ENCODE results near the gene CORO2B. TPM values are rescaled to one million over a fixed set of nuclear protein-coding genes. Genes with fewer than 3 reads are reported as not detected.

CORO2B gene
- total RNA-seq, 4 donors from 2014 or later = 0.70 to 9.1 (median 1.7) TPM

DNA sequence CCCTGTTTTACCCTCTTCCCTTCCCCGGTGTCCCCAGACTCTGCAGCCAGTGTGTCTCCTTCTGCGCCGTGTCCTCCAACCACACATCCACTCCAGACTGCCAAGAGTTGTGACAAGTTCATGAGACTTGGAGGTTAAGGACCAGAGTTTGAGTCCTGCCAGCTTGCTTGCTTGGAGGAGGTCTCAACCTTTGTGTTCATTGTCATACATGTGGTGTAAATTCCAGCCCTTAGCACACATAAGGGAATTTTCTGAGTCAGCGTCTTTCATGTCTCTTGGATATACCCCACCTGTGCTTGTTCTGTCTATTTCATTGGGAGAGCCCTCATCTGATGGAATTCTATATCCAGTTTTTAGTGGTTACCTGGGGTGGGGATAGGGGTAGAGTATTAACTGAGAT, 13.3 kb downstream of the CORO2B start:
- Histone ChIP-seq H3K36me3 (no peaks in the 10 kb centered on the region), H3K27ac (no peak overlapping the region), H3K27me3 (no peaks in the 10 kb centered on the region), H3K4me1 (no peaks in the 10 kb centered on the region), H3K4me3 (no peak overlapping the region), H3K9me3 (no peaks in the 10 kb centered on the region)
- DNase-seq = peak in 1 of 3 donors; percentile 15
- TF ChIP-seq POLR2A (IDR thresholded peaks at IDR 0.05) = no peak
- TF ChIP-seq, protein P1, sequence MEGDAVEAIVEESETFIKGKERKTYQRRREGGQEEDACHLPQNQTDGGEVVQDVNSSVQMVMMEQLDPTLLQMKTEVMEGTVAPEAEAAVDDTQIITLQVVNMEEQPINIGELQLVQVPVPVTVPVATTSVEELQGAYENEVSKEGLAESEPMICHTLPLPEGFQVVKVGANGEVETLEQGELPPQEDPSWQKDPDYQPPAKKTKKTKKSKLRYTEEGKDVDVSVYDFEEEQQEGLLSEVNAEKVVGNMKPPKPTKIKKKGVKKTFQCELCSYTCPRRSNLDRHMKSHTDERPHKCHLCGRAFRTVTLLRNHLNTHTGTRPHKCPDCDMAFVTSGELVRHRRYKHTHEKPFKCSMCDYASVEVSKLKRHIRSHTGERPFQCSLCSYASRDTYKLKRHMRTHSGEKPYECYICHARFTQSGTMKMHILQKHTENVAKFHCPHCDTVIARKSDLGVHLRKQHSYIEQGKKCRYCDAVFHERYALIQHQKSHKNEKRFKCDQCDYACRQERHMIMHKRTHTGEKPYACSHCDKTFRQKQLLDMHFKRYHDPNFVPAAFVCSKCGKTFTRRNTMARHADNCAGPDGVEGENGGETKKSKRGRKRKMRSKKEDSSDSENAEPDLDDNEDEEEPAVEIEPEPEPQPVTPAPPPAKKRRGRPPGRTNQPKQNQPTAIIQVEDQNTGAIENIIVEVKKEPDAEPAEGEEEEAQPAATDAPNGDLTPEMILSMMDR (IDR thresholded peaks at IDR 0.05) = no peak

DNA sequence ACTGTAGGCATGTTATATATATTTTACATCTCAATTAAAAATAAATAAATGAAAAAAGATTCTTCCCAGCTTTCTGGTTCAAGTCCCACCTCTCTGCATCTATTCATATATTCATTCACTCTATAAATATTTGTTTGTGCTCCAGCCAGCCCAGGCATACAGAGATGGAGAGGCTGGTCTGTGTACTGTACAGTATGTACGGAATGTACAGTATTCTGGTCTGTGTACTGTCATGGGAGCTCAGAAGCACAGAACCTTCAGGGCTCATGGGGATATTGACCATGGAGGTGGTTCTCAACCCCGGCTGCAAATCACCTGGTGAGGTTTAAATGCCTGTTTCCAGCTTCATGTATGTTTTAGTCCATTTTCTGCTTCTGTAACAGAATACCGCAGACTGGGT, 13.8 kb downstream of the CORO2B start:
- H3K36me3 ChIP-seq = no peaks in the 10 kb centered on the region

DNA sequence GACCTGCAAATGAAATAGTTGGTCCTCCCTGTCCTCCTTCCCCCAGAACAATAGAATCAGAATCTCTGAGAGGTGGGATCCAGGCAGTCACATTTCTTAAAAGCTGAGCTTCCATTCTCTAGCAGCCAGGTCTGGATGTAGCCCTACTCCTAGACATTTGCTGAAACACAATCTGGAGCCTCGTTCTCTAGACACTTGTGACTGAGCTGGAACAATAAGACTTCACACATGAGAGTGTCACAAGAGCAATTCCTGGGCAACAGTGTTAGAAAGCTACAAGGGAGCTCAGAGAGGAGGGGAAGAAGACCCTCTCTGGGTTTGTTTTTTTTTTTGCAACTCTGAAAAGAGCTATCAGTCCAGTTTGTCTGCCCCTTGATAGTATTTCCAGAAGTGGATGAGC, 14.5 kb downstream of the CORO2B start:
- Histone ChIP-seq H3K4me1 (no peaks in the 10 kb centered on the region), H3K4me3 (no peak overlapping the region), H3K9me3 (no peaks in the 10 kb centered on the region), H3K27ac (no peak overlapping the region), H3K27me3 (no peaks in the 10 kb centered on the region), H3K36me3 (no peaks in the 10 kb centered on the region)
- TF ChIP-seq POLR2A (IDR thresholded peaks at IDR 0.05) = no peak
- TF ChIP-seq, protein P1 (IDR thresholded peaks at IDR 0.05) = no peak
- no peak for DNase-seq

More for the DNA sequence above, 13.8 kb downstream of the CORO2B start:
- no peaks in the 10 kb centered on the region for H3K27me3 ChIP-seq
- no peak for TF ChIP-seq POLR2A (IDR thresholded peaks at IDR 0.05)
- H3K27ac ChIP-seq = no peak overlapping the region
- peak in 1 of 3 donors; percentile 5 for DNase-seq
- H3K4me1 ChIP-seq = no peaks in the 10 kb centered on the region
- H3K4me3 ChIP-seq = no peak overlapping the region
- no peaks in the 10 kb centered on the region for H3K9me3 ChIP-seq

DNA sequence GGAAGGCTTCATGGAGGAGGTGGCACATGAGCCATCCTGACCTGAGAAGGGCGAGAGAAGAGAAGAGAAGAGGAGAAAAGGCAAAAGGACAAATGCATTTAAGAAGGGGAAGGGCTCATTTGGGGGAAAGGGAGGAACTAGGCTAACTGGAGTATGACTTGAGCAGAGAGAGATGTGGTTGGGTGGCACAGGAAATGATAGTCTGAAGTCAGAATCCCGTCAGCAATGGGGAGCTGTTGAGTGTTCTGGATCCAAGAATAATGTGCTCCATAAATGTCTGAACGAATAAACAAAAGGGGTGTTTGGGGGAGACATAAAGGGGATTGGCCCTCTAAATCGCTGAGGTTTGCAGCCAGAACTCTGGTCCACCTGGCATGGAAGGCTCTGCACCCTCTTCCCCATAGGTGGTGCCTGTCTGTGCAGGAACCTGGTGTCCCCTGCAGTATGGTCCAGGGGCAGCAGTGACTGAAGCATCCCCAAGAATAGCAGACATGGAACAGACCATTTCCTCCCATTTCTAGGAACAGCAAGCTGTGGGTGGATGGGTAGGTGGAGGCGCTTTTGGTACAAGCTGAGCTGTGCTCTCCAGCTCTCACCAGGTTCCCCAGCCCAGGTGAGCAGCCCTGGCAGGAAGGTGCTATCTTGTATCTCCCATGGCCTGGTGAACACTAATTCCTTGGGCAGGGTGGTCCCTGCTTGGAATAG, 15.2 kb downstream of the CORO2B start:
- no peaks in the 10 kb centered on the region for H3K36me3 ChIP-seq
- no peaks in the 10 kb centered on the region for H3K4me1 ChIP-seq
- no peaks in the 10 kb centered on the region for H3K9me3 ChIP-seq
- no peak overlapping the region for H3K4me3 ChIP-seq
- H3K27ac ChIP-seq = no peak overlapping the region
- TF ChIP-seq, protein P1 (IDR thresholded peaks at IDR 0.05) = no peak
- no peak for TF ChIP-seq POLR2A (IDR thresholded peaks at IDR 0.05)
- peak in 1 of 3 donors; percentile 29 for DNase-seq
- H3K27me3 ChIP-seq = no peaks in the 10 kb centered on the region

DNA sequence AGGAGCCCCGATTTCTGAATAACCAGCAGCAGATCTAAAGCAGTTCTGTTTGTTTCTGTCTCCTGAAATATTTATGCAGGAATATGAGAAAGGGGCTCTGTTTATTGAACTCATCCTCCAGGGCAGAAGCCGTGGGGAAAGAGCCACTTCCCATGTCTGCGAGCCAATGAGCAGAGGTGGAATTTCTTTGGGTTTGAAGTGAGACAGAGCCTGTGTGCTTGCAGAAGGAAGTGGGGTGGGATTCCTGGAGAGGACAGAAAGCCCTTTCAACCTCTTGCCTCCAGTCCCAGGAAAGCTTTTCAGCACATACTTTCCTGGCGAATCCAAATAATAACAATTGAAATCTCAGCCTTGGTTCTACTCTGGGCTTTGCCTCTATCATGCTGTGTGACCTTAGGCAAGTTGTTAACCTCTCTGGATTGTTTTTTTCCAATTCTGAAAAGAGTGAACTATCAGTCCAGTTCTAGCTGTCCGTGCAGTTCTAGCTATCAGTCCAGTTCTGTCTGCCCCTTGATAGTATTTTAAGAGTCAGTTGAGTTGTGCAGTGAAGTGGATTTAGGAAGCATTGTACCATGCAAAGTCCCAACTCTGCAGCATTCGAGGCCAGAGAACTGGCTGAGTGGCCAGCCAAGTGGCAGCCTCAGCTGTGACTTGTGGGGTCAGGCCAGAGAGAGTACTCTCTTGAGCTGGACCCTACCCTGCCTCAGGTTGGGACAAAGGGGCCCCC, 15.9 kb downstream of the CORO2B start:
- peak in 1 of 3 donors; percentile 2 for DNase-seq
- H3K27ac ChIP-seq = no peak overlapping the region
- no peak overlapping the region for H3K4me3 ChIP-seq
- H3K4me1 ChIP-seq = no peaks in the 10 kb centered on the region
- no peak for TF ChIP-seq POLR2A (IDR thresholded peaks at IDR 0.05)
- TF ChIP-seq, protein P1 (IDR thresholded peaks at IDR 0.05) = no peak
- H3K9me3 ChIP-seq = no peaks in the 10 kb centered on the region
- H3K36me3 ChIP-seq = no peaks in the 10 kb centered on the region
- no peaks in the 10 kb centered on the region for H3K27me3 ChIP-seq

DNA sequence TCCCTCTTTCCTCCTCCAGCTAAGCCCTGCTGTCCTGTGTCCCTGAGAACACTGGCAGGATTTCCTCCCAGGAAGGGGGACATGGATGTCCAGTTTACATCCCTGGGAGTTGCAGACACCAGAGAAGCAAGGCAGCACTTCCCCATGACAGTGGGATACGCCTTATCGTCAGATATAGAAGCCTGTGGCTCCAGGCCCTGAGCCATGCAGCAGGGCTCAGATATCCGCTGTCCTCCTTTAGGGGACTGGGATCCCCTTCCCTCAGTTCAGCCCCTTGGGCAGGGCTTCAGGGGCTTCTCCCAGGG, 16.4 kb downstream of the CORO2B start:
- TF ChIP-seq, protein P1 (IDR thresholded peaks at IDR 0.05) = no peak
- TF ChIP-seq POLR2A (IDR thresholded peaks at IDR 0.05) = no peak
- H3K27ac ChIP-seq = no peak overlapping the region
- H3K4me1 ChIP-seq = no peaks in the 10 kb centered on the region
- no peak overlapping the region for H3K4me3 ChIP-seq
- DNase-seq = peak in 1 of 3 donors; percentile 6
- no peaks in the 10 kb centered on the region for H3K27me3 ChIP-seq
- no peaks in the 10 kb centered on the region for H3K9me3 ChIP-seq
- H3K36me3 ChIP-seq = no peaks in the 10 kb centered on the region

Measured in Peyer's patch (tissue), 4 donors.